SK-N-SH (cell line): ENCODE measurements around the gene DTNBP1.

Source experiments
- GATA2 ChIP-seq: sonication (generic); formaldehyde crosslinking; IDR thresholded peaks from 2 replicates; pipeline ENCODE4 v1.5.0; 2020; ENCODE audit warnings: mild to moderate bottlenecking, missing genetic modification reagents
- JUND ChIP-seq: IDR thresholded peaks from 2 replicates; pipeline ENCODE4 v1.4.0; 2012
- NRF1 ChIP-seq: IDR thresholded peaks from 2 replicates; pipeline ENCODE4 v1.6.1; 2012; ENCODE audit warnings: low read depth, mild to moderate bottlenecking, low read length
- REST ChIP-seq: IDR thresholded peaks from 2 replicates; pipeline ENCODE4 v1.6.1; 2012; ENCODE audit warnings: mild to moderate bottlenecking, low read depth, low read length, moderate library complexity
- SIN3A ChIP-seq: IDR thresholded peaks from 2 replicates; pipeline ENCODE4 v1.6.1; 2012; ENCODE audit warnings: low read depth, mild to moderate bottlenecking, low read length, moderate library complexity, borderline replicate concordance
- TF ChIP-seq, protein P1 (sequence below): fragments of 200-600 bp; sonication (generic); IDR thresholded peaks from 2 replicates; pipeline ENCODE4 v1.6.1; 2017; ENCODE audit warnings: antibody characterized with exemption, mild to moderate bottlenecking, moderate library complexity
- TF ChIP-seq, protein P2 (sequence below): fragments of 150-350 bp; IDR thresholded peaks from 2 replicates; pipeline ENCODE4 v1.6.1; 2017; ENCODE audit warnings: antibody characterized with exemption, low read length, low read depth, borderline replicate concordance

DNA sequence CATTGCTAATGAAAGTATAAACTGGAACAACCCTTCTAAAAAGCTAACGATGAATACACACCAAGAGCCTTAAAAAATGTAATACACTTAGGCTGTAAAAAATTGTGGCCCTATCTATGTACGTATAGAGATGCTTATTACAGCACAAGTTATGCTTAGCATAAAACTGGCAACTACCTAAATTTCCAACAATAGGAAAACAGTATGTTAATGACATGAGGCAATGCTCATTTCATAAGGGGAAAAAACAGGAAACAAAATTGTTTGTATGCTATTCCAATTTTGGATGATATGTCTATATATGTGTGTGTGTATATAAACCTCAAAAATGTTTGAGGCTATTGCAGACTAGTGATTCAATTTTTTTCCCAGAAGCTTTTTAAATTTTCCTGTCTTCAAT is 82.5 kb downstream of the DTNBP1 start:
- no peak for TF ChIP-seq REST
- no peak for TF ChIP-seq SIN3A
- TF ChIP-seq, protein P1, sequence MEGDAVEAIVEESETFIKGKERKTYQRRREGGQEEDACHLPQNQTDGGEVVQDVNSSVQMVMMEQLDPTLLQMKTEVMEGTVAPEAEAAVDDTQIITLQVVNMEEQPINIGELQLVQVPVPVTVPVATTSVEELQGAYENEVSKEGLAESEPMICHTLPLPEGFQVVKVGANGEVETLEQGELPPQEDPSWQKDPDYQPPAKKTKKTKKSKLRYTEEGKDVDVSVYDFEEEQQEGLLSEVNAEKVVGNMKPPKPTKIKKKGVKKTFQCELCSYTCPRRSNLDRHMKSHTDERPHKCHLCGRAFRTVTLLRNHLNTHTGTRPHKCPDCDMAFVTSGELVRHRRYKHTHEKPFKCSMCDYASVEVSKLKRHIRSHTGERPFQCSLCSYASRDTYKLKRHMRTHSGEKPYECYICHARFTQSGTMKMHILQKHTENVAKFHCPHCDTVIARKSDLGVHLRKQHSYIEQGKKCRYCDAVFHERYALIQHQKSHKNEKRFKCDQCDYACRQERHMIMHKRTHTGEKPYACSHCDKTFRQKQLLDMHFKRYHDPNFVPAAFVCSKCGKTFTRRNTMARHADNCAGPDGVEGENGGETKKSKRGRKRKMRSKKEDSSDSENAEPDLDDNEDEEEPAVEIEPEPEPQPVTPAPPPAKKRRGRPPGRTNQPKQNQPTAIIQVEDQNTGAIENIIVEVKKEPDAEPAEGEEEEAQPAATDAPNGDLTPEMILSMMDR: no peak
- TF ChIP-seq JUND: no peak
- TF ChIP-seq GATA2 (CRISPR knock-in tag): no peak
- TF ChIP-seq, protein P2, sequence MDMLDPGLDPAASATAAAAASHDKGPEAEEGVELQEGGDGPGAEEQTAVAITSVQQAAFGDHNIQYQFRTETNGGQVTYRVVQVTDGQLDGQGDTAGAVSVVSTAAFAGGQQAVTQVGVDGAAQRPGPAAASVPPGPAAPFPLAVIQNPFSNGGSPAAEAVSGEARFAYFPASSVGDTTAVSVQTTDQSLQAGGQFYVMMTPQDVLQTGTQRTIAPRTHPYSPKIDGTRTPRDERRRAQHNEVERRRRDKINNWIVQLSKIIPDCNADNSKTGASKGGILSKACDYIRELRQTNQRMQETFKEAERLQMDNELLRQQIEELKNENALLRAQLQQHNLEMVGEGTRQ: no peak
- no peak for TF ChIP-seq NRF1
